Kidney (tissue), 14 donors: Measurements from ENCODE around the gene DYNC1I2. TPM values are rescaled to one million over a fixed set of nuclear protein-coding genes. Genes with fewer than 3 reads are reported as not detected.

Experiments used
- DNase-seq, 5 donors: peaks; one replicate each; pipeline ENCODE4 v3.0.0-alpha.2; 2013 to 2020
- FAIRE-seq: peaks from 2 replicates; lab custom pipeline; 2012; peaks lifted over from hg19 to GRCh38; lab: Jason Lieb, UNC
- H3K27ac ChIP-seq, 2 donors: one replicate each; pipeline ENCODE4 v1.7.0; 2013; ENCODE audit warnings: low read depth in 2 of 2, low read length in 2 of 2, inconsistent platforms in 1 of 2
- H3K27me3 ChIP-seq: one replicate; pipeline ENCODE4 v1.7.1; 2013; ENCODE audit warnings: low read length, inconsistent platforms; ENCODE audit not compliant: control insufficient read depth, insufficient read depth
- H3K36me3 ChIP-seq, 3 donors: one replicate each; pipeline versions ENCODE4 v1.7.0 to v1.7.1; 2013; ENCODE audit warnings: low read length in 3 of 3, control low read depth in 1 of 3, inconsistent platforms in 1 of 3; ENCODE audit not compliant: insufficient read depth in 3 of 3, control insufficient read depth in 2 of 3
- H3K4me1 ChIP-seq, 3 donors: one replicate each; pipeline versions ENCODE4 v1.7.0 to v1.7.1; 2013; ENCODE audit warnings: low read length in 3 of 3, inconsistent platforms in 1 of 3, low read depth in 1 of 3; ENCODE audit not compliant: control insufficient read depth in 2 of 3, insufficient read depth in 2 of 3
- H3K4me3 ChIP-seq, 3 donors: one replicate each; pipeline versions ENCODE4 v1.7.0 to v1.8.1; 2013; ENCODE audit warnings: low read length in 3 of 3, control low read depth in 1 of 3, inconsistent platforms in 1 of 3
- H3K9ac ChIP-seq, 3 donors: one replicate each; pipeline versions ENCODE4 v1.7.0 to v1.7.1; 2013; ENCODE audit warnings: low read length in 3 of 3, control low read depth in 1 of 3, inconsistent platforms in 1 of 3
- H3K9me3 ChIP-seq, 3 donors: one replicate each; pipeline versions ENCODE4 v1.7.0 to v1.7.1; 2013; ENCODE audit warnings: low read length in 3 of 3, control low read depth in 1 of 3, inconsistent platforms in 1 of 3; ENCODE audit not compliant: control insufficient read depth in 2 of 3, insufficient read depth in 1 of 3
- intact Hi-C: fragments of 100-400 bp; cut with DNase I; formaldehyde crosslinking; loops from one replicate; pipeline ENCODE4 v1.11.1; 2022
- polyA plus RNA-seq: library from polyadenylated mRNA; stranded (reverse); fragments of 350-450 nt; fragmentation: Illumina TruSeq; extraction: RNeasy Lipid Tissue Mini Kit (QIAGEN cat#74804); gene quantifications from one replicate; pipeline ENCODE4 v1.2.3, GENCODE V29; 2014; ENCODE audit warnings: low read depth, low replicate concordance; ENCODE audit not compliant: insufficient read depth
- total RNA-seq: library from RNA; stranded (reverse); fragmentation: NEBNext Ultra II Directional; extraction: Animal tissue kit (Norgen Biotek cat#: 25700); gene quantifications from one replicate; pipeline ENCODE4 v1.2.1, GENCODE V29; 2021
- TF ChIP-seq, protein P1 (sequence below): IDR thresholded peaks from 3 replicates; pipeline ENCODE4 v1.5.1; 2012; ENCODE audit warnings: mild to moderate bottlenecking, moderate library complexity, borderline replicate concordance; ENCODE audit not compliant: insufficient read depth; ENCODE audit errors: extremely low read depth
- donor health status: control.
- donor health status: control.
- donor health status: control.
- donor health status: control.
- donor health status: control.
- donor health status: DM: yes; HTN: yes; CAD: no.
- donor health status: Normal renal cell carcinoma (clear cell type).

Gene DYNC1I2
- total and polyA plus RNA-seq, 2 donors from 2014 or later: 81.7 to 108 TPM

DNA sequence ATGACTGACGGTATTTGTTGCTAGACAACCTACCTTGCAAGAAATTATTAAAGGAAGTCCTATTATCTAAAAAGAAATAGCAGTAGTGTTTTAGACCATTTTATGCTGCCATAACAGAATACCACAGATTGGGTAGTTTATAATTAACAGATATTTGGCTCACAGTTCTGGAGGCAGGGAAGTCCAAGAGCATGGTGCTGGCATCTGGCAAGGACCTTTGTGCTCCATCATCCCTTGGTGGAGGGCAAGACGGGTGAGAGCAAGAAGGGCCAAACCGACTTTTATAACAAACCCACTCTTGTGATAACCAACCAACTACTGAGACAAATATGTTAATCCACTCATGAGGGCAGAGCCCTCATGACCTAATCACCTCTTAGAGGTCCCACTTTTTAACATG, 91.2 kb downstream of the DYNC1I2 start:
- TF ChIP-seq, protein P1, sequence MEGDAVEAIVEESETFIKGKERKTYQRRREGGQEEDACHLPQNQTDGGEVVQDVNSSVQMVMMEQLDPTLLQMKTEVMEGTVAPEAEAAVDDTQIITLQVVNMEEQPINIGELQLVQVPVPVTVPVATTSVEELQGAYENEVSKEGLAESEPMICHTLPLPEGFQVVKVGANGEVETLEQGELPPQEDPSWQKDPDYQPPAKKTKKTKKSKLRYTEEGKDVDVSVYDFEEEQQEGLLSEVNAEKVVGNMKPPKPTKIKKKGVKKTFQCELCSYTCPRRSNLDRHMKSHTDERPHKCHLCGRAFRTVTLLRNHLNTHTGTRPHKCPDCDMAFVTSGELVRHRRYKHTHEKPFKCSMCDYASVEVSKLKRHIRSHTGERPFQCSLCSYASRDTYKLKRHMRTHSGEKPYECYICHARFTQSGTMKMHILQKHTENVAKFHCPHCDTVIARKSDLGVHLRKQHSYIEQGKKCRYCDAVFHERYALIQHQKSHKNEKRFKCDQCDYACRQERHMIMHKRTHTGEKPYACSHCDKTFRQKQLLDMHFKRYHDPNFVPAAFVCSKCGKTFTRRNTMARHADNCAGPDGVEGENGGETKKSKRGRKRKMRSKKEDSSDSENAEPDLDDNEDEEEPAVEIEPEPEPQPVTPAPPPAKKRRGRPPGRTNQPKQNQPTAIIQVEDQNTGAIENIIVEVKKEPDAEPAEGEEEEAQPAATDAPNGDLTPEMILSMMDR: no peak
- peaks cover 0 to under 1% (median 0%) of the 10 kb centered on the region in 3 donors for H3K36me3 ChIP-seq
- H3K4me1 ChIP-seq: no peaks in the 10 kb centered on the region
- no peak overlapping the region for H3K4me3 ChIP-seq
- no peak for DNase-seq
- H3K27me3 ChIP-seq: no peaks in the 10 kb centered on the region
- H3K27ac ChIP-seq: no peak overlapping the region
- H3K9ac ChIP-seq: no peak overlapping the region
- no peak for FAIRE-seq
- peaks cover 0 to 14% (median 0%) of the 10 kb centered on the region in 3 donors for H3K9me3 ChIP-seq
- intact Hi-C loops: no loop called here

DNA sequence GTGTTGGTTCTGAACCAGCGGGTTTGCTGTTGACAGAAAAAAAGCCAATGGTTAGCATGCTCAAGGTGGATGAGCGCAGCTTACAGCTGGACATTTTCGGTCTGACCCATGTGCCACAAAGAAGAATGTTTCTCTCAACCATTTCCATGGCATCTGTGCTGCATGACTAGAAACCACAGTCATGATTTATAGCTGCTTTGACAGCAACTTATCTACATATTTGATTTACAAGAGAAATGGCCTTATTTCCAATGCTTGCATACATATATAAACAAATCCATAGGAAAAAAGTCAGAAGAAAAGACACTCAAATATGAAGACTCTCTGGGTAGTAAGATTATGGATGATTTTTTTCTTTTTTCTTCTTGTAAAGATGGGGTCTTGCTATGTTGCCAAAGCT, 98.2 kb downstream of the DYNC1I2 start:
- Histone ChIP-seq H3K36me3 (peaks cover 0 to 38% (median 24%) of the 10 kb centered on the region in 3 donors), H3K9ac (no peak overlapping the region), H3K9me3 (peaks cover 0 to 4% (median 0%) of the 10 kb centered on the region in 3 donors), H3K27ac (no peak overlapping the region), H3K27me3 (no peaks in the 10 kb centered on the region), H3K4me3 (no peak overlapping the region), H3K4me1 (no peaks in the 10 kb centered on the region)
- FAIRE-seq: no peak
- TF ChIP-seq, protein P1: no peak
- DNase-seq: no peak
- intact Hi-C loops: no loop called here

- H3K36me3 ChIP-seq: peaks cover 0 to 41% (median 32%) of the 10 kb centered on the region in 3 donors
Observed at GRCh38 chr2:171787333-171788072, 100.2 kb downstream of the DYNC1I2 start.

More at GRCh38 chr2:171787333-171788072, 100.2 kb downstream of the DYNC1I2 start:
- no peaks in the 10 kb centered on the region for H3K9me3 ChIP-seq
- H3K27ac ChIP-seq: no peak overlapping the region
- no peak overlapping the region for H3K4me3 ChIP-seq
- intact Hi-C loops: no loop called here
- no peaks in the 10 kb centered on the region for H3K27me3 ChIP-seq
- FAIRE-seq (no peak), DNase-seq (no peak)
- H3K9ac ChIP-seq: no peak overlapping the region
- no peaks in the 10 kb centered on the region for H3K4me1 ChIP-seq
- TF ChIP-seq, protein P1: no peak
